DOHH2 (cell line): ENCODE data around the gene ADAMTS2.

Experiments used
- EZH2phosphoT487 ChIP-seq: fragments of 200-600 bp; sonication (generic); IDR thresholded peaks from 2 replicates; pipeline ENCODE4 v1.6.1; 2017; ENCODE audit warnings: borderline replicate concordance, mild to moderate bottlenecking, antibody characterized with exemption, low read length, moderate library complexity, mixed read lengths
- TF ChIP-seq, protein P1 (sequence below): fragments of 200-600 bp; sonication (generic); IDR thresholded peaks from one replicate; pipeline ENCODE4 v1.5.1; 2014; ENCODE audit warnings: antibody characterized with exemption, mild to moderate bottlenecking, low read depth, low read length; ENCODE audit not compliant: poor library complexity, severe bottlenecking

DNA sequence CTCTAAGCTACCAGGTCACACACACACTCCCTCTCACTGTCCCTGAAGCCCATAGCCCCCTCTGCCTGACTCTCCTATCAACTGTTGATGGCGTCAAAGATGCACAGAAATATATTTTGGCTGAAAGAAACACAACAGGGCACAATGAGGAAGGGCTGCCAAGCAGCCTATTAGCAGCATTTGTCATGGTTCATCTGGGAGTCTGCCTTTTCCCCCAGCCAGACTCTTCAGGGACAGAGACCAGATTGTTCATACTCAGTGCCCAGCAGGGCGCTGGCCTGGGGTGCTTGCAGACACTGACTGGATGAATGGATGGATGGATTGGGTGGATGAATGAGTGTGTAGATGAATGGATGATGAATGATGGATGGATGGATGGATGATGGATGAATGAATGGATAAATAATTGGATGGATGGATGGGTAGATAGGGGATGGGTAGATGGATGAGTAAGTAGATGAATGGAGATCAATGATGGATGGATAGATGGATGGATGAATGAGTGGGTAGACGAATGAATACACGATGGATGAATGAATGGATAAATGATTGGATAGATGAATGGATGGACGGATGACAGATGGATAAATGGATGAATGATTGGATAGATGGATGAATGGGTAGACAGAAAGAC, 90.5 kb downstream of the ADAMTS2 start:
- TF ChIP-seq, protein P1, sequence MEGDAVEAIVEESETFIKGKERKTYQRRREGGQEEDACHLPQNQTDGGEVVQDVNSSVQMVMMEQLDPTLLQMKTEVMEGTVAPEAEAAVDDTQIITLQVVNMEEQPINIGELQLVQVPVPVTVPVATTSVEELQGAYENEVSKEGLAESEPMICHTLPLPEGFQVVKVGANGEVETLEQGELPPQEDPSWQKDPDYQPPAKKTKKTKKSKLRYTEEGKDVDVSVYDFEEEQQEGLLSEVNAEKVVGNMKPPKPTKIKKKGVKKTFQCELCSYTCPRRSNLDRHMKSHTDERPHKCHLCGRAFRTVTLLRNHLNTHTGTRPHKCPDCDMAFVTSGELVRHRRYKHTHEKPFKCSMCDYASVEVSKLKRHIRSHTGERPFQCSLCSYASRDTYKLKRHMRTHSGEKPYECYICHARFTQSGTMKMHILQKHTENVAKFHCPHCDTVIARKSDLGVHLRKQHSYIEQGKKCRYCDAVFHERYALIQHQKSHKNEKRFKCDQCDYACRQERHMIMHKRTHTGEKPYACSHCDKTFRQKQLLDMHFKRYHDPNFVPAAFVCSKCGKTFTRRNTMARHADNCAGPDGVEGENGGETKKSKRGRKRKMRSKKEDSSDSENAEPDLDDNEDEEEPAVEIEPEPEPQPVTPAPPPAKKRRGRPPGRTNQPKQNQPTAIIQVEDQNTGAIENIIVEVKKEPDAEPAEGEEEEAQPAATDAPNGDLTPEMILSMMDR: no peak
- no peak for TF ChIP-seq EZH2phosphoT487
